Fibroblast of mammary gland (primary cell): ENCODE data around the gene NOS1AP.

Experiments used
- DNase-seq: peaks from one replicate; pipeline ENCODE4 v3.0.0-alpha.2; 2010; ENCODE audit warnings: low read depth
- H3K4me3 ChIP-seq: 2 replicates; pipeline ENCODE4 v1.5.1; 2011; ENCODE audit warnings: low read depth, mild to moderate bottlenecking, low read length, moderate library complexity; ENCODE audit not compliant: control insufficient read depth
- TF ChIP-seq, protein P1 (sequence below): conservative IDR thresholded peaks from 2 replicates; pipeline ENCODE4 v1.5.1; 2011; ENCODE audit warnings: low read depth, low read length, inconsistent platforms; ENCODE audit not compliant: control insufficient read depth, insufficient read depth

NOS1AP gene

DNA sequence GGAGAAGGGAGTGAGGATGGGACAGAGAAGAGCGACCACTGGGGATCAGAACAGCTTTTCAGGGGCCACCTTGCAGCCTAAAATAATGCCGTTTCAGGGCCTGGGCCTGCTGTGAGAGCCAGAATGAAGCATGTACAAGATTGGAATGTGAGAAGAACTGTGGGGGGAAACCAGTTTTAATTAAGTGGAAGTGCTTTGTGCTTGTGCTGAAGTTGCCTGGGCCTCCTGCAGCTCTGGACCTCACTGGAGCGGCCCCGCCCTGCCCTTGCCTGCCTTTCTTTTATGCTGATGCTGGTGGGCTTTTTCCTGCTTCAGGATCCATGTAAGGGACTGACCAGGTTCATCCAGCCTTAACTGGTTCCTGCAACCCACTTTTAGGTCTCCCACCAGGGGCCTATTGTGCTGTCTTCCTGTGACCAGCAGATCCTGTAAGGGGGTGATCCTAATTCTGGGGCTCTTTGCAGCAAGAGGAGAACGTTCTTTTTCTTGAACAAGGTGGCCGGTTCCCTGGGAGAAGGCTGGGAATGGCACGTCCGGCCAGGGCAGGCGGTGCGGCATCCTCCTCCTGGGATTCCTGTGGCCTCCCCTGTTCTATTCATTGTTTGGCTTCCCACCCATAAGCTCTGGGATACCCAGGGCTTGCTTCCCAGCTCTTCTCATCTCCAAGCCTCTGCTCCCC lies 315.2 kb downstream of the NOS1AP start:
- H3K4me3 ChIP-seq = no peak overlapping the region

GRCh38 chr1:162385280-162385623 lies 315.8 kb downstream of the NOS1AP start:
- no peak for DNase-seq
- TF ChIP-seq, protein P1, sequence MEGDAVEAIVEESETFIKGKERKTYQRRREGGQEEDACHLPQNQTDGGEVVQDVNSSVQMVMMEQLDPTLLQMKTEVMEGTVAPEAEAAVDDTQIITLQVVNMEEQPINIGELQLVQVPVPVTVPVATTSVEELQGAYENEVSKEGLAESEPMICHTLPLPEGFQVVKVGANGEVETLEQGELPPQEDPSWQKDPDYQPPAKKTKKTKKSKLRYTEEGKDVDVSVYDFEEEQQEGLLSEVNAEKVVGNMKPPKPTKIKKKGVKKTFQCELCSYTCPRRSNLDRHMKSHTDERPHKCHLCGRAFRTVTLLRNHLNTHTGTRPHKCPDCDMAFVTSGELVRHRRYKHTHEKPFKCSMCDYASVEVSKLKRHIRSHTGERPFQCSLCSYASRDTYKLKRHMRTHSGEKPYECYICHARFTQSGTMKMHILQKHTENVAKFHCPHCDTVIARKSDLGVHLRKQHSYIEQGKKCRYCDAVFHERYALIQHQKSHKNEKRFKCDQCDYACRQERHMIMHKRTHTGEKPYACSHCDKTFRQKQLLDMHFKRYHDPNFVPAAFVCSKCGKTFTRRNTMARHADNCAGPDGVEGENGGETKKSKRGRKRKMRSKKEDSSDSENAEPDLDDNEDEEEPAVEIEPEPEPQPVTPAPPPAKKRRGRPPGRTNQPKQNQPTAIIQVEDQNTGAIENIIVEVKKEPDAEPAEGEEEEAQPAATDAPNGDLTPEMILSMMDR = no peak
- no peak overlapping the region for H3K4me3 ChIP-seq

More for the DNA sequence above, 315.2 kb downstream of the NOS1AP start:
- TF ChIP-seq, protein P1 = no peak
- no peak for DNase-seq

DNA sequence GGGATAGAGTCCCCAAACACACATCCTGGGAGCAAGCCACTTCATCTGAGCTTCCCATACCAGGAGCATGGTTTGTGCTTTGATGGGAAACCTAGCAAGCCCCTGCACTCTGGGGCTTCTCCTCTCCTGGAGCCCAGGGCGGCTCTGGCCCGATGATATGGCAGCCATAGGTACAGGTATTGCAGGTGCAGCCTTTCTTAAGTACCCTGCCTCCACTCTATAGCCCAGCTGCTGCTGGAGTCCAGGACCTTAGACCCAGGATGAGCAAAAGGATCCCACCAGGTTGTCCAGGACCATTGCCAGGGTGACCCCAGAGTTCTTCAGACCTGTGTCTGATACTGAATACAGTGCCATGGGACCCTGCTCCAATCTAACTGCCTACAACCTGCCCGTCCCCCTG lies 316.2 kb downstream of the NOS1AP start:
- no peak for DNase-seq
- no peak overlapping the region for H3K4me3 ChIP-seq
- TF ChIP-seq, protein P1 = no peak

DNA sequence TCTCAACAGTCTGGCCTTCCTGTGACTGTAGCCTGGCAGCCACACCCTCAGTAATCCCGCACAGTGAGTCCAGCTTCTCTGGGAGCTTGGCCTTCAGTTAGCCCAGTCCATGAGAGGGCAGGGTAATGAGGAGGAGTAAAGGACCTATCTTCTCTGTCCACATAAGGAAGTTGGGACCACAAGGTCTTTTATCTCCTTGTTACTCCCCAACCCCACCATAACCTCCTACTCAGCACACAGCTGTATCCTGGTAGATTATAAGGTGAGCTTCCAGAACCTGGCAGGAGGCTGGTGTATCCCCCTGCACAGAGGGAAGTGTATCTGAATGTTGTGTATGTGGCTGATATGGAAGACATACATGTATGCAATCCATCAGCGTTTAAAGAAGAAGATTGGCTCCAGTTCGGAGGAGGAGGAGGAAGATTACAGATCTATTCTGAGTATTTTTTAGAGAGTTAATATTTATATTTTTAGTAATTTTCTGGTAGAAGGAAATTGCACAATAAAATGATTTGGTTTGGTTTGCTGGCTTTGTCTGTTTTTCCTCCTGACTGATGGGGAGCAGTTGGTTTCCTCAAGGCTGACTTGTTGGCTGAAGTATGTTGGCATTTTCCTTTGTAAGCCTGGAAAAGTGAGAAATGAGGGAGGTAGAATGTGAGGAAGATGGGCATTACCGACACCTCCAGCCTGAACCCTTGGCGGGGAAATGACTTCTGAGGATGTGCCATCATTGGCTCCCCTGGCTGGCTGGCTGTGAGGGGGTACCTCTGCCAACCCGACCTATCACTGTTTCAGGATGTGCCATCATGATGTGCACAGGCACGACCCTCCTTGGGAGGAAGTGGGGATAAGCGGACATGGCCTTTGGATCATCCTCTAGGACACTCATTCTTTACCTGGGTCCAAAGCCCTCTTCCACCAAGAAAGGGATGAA lies 317.1 kb downstream of the NOS1AP start:
- no peak for DNase-seq
- TF ChIP-seq, protein P1 = no peak
- H3K4me3 ChIP-seq = no peak overlapping the region

DNA sequence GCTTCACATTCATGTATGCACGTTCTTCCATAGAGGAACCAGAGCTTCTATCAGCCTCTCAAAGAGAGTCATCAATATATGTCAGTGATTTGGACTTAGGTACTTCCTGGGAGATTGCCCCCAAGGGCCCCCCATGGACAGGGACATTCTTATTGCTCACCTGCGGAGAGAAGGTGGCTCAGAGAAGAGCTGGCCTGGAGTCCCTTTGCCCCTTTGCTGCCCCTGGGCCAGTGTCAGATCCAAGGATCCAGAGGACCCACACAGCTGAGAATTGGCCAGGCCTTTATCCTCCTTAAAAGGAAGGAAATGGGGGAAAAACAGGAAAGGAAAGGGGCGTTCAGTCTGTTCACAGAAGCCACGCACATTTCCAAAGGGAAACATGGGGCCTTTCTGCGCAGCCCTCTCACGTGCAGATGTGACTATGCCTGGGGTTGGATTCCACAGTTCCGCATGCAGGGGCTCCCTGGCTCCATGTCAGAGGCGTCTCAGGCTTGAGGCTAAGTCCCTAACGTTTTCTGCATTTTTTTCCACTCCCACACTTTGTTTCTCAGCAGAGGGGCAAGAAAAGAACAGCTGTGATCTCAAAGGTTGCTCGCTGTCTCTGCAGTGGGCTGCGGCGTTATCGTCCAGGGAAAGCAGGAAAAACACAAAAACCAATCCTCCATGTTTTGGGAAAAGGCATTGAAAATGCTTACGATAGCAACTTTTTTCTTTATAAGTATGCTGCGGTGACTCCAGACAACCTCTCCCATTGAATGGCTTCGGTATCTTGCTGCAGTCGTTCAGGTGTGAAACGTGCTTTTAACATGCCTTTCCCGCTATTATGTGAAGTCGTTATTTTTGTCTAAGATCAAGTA lies 318.0 kb downstream of the NOS1AP start:
- no peak overlapping the region for H3K4me3 ChIP-seq
- DNase-seq = no peak
- TF ChIP-seq, protein P1 = no peak

DNA sequence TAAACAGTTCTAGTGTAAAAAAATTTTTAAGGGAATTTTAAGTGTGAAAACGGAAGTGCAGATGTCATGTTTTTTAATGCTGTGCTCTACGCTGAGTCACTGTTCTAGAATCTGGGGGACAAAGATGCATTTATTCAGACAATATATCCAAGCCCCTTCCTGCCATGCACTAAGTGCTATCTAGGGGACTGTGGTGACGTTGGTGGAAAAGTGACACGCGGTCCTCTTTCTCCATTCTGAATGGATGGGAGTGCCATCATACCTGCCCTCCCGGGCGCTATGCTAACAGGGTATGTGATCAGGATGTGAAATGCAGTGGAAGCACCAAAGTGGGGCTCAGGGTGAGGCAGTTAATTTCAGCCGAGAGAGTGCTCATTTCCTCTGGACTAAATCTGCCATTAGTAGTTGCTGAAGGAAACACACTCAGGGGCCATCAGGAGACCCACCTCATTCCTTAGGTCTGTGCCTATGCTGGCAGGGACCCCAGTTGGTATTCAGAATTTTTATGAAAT lies 318.6 kb downstream of the NOS1AP start:
- TF ChIP-seq, protein P1 = no peak
- no peak overlapping the region for H3K4me3 ChIP-seq
- DNase-seq = no peak
